Hepatic stellate cell (primary cell): ENCODE results near the gene C1orf50.
A peak's percentile ranks its signal among the peaks of the same experiment; 100 is the strongest.
"Not testable (repeated sequence)": the region's sequence is repeated elsewhere in the genome, so short reads cannot be mapped to it uniquely, and the experiment has no call there.

ENCODE experiments used
- DNase-seq: peaks from one replicate; pipeline ENCODE4 v3.0.0; 2011; ENCODE audit warnings: low spot score

The C1orf50 gene

GRCh38 chr1:42766741-42767509, at the start of gene C1orf50, which contains the start of gene P3H1:
Gene C1orf50, plus strand, starts transcription at chr1:42767249. Its CDS starts 63 bp downstream, at chr1:42767312.
Gene P3H1, minus strand, starts transcription at chr1:42767028. Its CDS starts 57 bp downstream, at chr1:42766971.
- DNase-seq = peak; percentile 93

- DNase-seq = no peak
These were observed 46.2 kb upstream of the C1orf50 start for GRCh38 chr1:42720868-42721267.

- no peak for DNase-seq
These were observed 45.1 kb upstream of the C1orf50 start for GRCh38 chr1:42721926-42722325.

GRCh38 chr1:42722403-42722802, 44.6 kb upstream of the C1orf50 start:
- not testable (repeated sequence) for DNase-seq

GRCh38 chr1:42723511-42723910, 43.5 kb upstream of the C1orf50 start:
- DNase-seq = no peak

GRCh38 chr1:42725820-42726219, 41.2 kb upstream of the C1orf50 start:
- DNase-seq = not testable (repeated sequence)

GRCh38 chr1:42730002-42730401, 37.0 kb upstream of the C1orf50 start:
- no peak for DNase-seq

- DNase-seq = no peak
These were observed 36.1 kb upstream of the C1orf50 start for GRCh38 chr1:42730988-42731387.

- DNase-seq = no peak
These were observed 35.5 kb upstream of the C1orf50 start for GRCh38 chr1:42731585-42731984.

GRCh38 chr1:42732126-42732680, 34.8 kb upstream of the C1orf50 start:
- no peak for DNase-seq

GRCh38 chr1:42733415-42734200, 33.4 kb upstream of the C1orf50 start:
- DNase-seq = no peak

- DNase-seq = no peak
These were observed 32.6 kb upstream of the C1orf50 start for GRCh38 chr1:42734201-42735035.

GRCh38 chr1:42735056-42735455, 32.0 kb upstream of the C1orf50 start:
- no peak for DNase-seq

GRCh38 chr1:42735477-42736105, 31.5 kb upstream of the C1orf50 start:
- no peak for DNase-seq

GRCh38 chr1:42736152-42736551, 30.9 kb upstream of the C1orf50 start:
- peak; percentile 46 for DNase-seq

- no peak for DNase-seq
These were observed 30.4 kb upstream of the C1orf50 start for GRCh38 chr1:42736571-42737200.

- no peak for DNase-seq
These were observed 29.8 kb upstream of the C1orf50 start for GRCh38 chr1:42737257-42737656.

- no peak for DNase-seq
These were observed 28.9 kb upstream of the C1orf50 start for GRCh38 chr1:42737986-42738677.

- no peak for DNase-seq
These were observed 28.3 kb upstream of the C1orf50 start for GRCh38 chr1:42738678-42739226.
